Measurements from ENCODE around the gene RAB39A.

Gene RAB39A

GRCh38 chr11:107998761-107999160 lies 70.5 kb downstream of the RAB39A start:
- DNase-seq (ENCODE audit: extremely low spot score): no peak
- ChIA-PET POLR2A (interaction anchor here (1.8 kb wide), 1 partner anchor 10 kb away, joined by 5 read pairs; the partner anchor contains the start of gene CUL5), CTCF (interaction anchor here (0.6 kb wide), 2 partner anchors 61 to 85 kb away, joined by 3 read pairs; no protein-coding TSS in a partner anchor)
- no peak for TF ChIP-seq FOXM1 (IDR thresholded peaks at IDR 0.05; ENCODE audit: borderline replicate concordance)
- no peak for TF ChIP-seq SP1 (IDR thresholded peaks at IDR 0.05)
- no peak for TF ChIP-seq L3MBTL2 (conservative IDR thresholded peaks at IDR 0.05)
- no peak for TF ChIP-seq PKNOX1 (IDR thresholded peaks at IDR 0.05)
- no peak for TF ChIP-seq FOXK2 (IDR thresholded peaks at IDR 0.05)
- no peak for TF ChIP-seq SUZ12 (IDR thresholded peaks at IDR 0.05)
- no peak for TF ChIP-seq ZNF384 (IDR thresholded peaks at IDR 0.05)
- no peak for TF ChIP-seq BHLHE40 (IDR thresholded peaks at IDR 0.05; ENCODE audit: borderline replicate concordance)
- TF ChIP-seq LEF1 (IDR thresholded peaks at IDR 0.05; ENCODE audit: borderline replicate concordance): no peak
- no peak for TF ChIP-seq ARNT (IDR thresholded peaks at IDR 0.05)
- TF ChIP-seq NFRKB (IDR thresholded peaks at IDR 0.05): no peak
- no peak for TF ChIP-seq FOXA1 (IDR thresholded peaks at IDR 0.05)
- TF ChIP-seq TARDBP (IDR thresholded peaks at IDR 0.05): no peak

DNA sequence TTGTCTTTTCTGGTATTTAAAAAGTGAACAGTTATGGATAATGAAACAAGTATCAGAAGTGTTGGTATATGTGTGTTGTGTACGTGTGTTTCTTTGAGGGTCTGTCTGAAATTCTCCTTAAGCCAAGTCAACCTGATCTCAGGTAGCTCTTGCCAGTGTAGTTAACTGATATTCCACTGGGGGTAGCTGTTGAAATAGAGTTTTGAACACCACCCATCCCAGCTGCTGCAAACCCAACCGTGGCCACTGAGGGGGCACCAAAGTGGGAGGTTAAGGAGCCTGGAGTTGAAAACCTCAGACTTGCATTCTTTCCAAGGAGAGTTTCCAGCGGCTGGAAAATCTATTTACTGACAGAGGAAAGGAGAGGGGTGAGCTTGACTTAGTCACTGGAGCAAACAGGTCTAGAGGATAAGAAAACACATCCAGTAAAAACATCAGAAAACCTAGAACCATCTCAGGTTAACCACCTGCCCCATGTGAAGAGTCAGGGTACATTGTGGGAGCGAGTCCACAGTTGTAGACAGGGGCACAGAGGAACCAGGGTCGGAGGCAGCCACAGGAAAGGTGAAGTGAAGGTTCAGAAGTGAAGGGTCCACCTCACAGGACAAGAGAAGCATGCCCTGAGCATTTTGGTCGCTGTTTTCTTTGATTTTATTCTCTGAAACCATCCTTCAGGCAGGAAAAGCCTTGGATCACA lies 71.7 kb downstream of the RAB39A start:
- no peak for TF ChIP-seq ELF4 (IDR thresholded peaks at IDR 0.05)
- TF ChIP-seq TARDBP (IDR thresholded peaks at IDR 0.05): no peak
- no peak for TF ChIP-seq LEF1 (IDR thresholded peaks at IDR 0.05; ENCODE audit: borderline replicate concordance)
- no peak for TF ChIP-seq NFRKB (IDR thresholded peaks at IDR 0.05)
- no peak for TF ChIP-seq ARNT (IDR thresholded peaks at IDR 0.05)
- TF ChIP-seq BHLHE40 (IDR thresholded peaks at IDR 0.05; ENCODE audit: borderline replicate concordance): no peak
- no peak for TF ChIP-seq FOXA1 (IDR thresholded peaks at IDR 0.05)
- TF ChIP-seq L3MBTL2 (conservative IDR thresholded peaks at IDR 0.05): no peak
- no peak for TF ChIP-seq ZNF384 (IDR thresholded peaks at IDR 0.05)
- ChIA-PET POLR2A (interaction anchor here (1.8 kb wide), 1 partner anchor 9 kb away, joined by 5 read pairs; the partner anchor contains the start of gene CUL5), CTCF (interaction anchor here (0.7 to 1.4 kb wide), 4 partner anchors 8 to 75 kb away, joined by 3 to 6 read pairs (median 4); partner anchors contain the start of gene CUL5)
- DNase-seq (ENCODE audit: extremely low spot score): peak; percentile 82

- ChIA-PET POLR2A (no interaction called here), CTCF (no interaction called here)
- no peak for TF ChIP-seq LEF1 (IDR thresholded peaks at IDR 0.05; ENCODE audit: borderline replicate concordance)
- no peak for TF ChIP-seq SP1 (IDR thresholded peaks at IDR 0.05)
- no peak for TF ChIP-seq CTBP1 (IDR thresholded peaks at IDR 0.05; ENCODE audit: borderline replicate concordance)
- DNase-seq (ENCODE audit: extremely low spot score): no peak
These were observed 74.2 kb downstream of the RAB39A start for GRCh38 chr11:108002476-108002875.

- TF ChIP-seq TARDBP (IDR thresholded peaks at IDR 0.05): no peak
- no peak for TF ChIP-seq LEF1 (IDR thresholded peaks at IDR 0.05; ENCODE audit: borderline replicate concordance)
- no peak for TF ChIP-seq SUZ12 (IDR thresholded peaks at IDR 0.05)
- no peak for TF ChIP-seq FOXA1 (IDR thresholded peaks at IDR 0.05)
- no peak for TF ChIP-seq L3MBTL2 (conservative IDR thresholded peaks at IDR 0.05)
- TF ChIP-seq BHLHE40 (IDR thresholded peaks at IDR 0.05; ENCODE audit: borderline replicate concordance): no peak
- TF ChIP-seq ARNT (IDR thresholded peaks at IDR 0.05): no peak
- TF ChIP-seq FOXK2 (IDR thresholded peaks at IDR 0.05): no peak
- TF ChIP-seq ELF4 (IDR thresholded peaks at IDR 0.05): no peak
- TF ChIP-seq ZNF384 (IDR thresholded peaks at IDR 0.05): no peak
- TF ChIP-seq FOXM1 (IDR thresholded peaks at IDR 0.05; ENCODE audit: borderline replicate concordance): no peak
- no peak for TF ChIP-seq NFRKB (IDR thresholded peaks at IDR 0.05)
- TF ChIP-seq SP1 (IDR thresholded peaks at IDR 0.05): no peak
- TF ChIP-seq HDGF (IDR thresholded peaks at IDR 0.05; ENCODE audit: borderline replicate concordance): no peak
- CTCF ChIA-PET: no interaction called here
- POLR2A ChIA-PET: interaction anchor here (0.6 kb wide), 1 partner anchor 55 kb away, joined by 5 read pairs; no protein-coding TSS in a partner anchor
- DNase-seq (ENCODE audit: extremely low spot score): no peak
These were observed 75.4 kb downstream of the RAB39A start for GRCh38 chr11:108003623-108004022.

DNA sequence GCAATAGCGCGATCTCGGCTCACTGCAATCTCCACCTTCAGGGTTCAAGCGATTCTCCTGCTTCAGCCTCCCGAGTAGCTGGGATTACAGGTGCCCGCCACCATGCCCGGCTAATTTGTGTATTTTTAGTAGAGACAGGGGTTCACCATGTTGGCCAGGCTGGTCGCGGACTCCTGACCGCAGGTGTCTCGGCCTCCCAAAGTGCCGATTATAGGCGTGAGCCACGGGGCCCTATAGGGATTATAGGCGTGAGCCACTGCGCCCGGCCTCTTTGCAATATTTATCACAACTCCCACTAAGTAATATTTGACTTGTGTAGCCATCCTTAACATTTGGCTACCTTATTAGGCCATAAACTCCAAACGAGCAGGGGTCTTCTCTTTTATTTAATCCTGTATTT lies 79.6 kb downstream of the RAB39A start:
- CTCF ChIA-PET: interaction anchor here (0.9 to 2.0 kb wide), 2 partner anchors 8 to 35 kb away, joined by 3 to 7 read pairs; no protein-coding TSS in a partner anchor
- DNase-seq (ENCODE audit: extremely low spot score): no peak
- no peak for TF ChIP-seq ZNF384 (IDR thresholded peaks at IDR 0.05)
- TF ChIP-seq NFRKB (IDR thresholded peaks at IDR 0.05): no peak
- no peak for TF ChIP-seq BHLHE40 (IDR thresholded peaks at IDR 0.05; ENCODE audit: borderline replicate concordance)
- no peak for TF ChIP-seq ELF4 (IDR thresholded peaks at IDR 0.05)
- no peak for TF ChIP-seq SUZ12 (IDR thresholded peaks at IDR 0.05)
- TF ChIP-seq HDGF (IDR thresholded peaks at IDR 0.05; ENCODE audit: borderline replicate concordance): no peak
- TF ChIP-seq PKNOX1 (IDR thresholded peaks at IDR 0.05): no peak
- no peak for TF ChIP-seq ARNT (IDR thresholded peaks at IDR 0.05)
- TF ChIP-seq CTBP1 (IDR thresholded peaks at IDR 0.05; ENCODE audit: borderline replicate concordance): no peak
- no peak for TF ChIP-seq LEF1 (IDR thresholded peaks at IDR 0.05; ENCODE audit: borderline replicate concordance)
- TF ChIP-seq TARDBP (IDR thresholded peaks at IDR 0.05): no peak
- no peak for TF ChIP-seq L3MBTL2 (conservative IDR thresholded peaks at IDR 0.05)
- POLR2A ChIA-PET: no interaction called here

- peak; percentile 93 for DNase-seq (ENCODE audit: extremely low spot score)
- ChIA-PET CTCF (interaction anchor here (0.5 to 2.0 kb wide), 14 partner anchors 9 to 1555 kb away, joined by 3 to 8 read pairs (median 4); partner anchors contain the start of genes ACAT1, ATM and NPAT), POLR2A (interaction anchor here (0.6 to 1.9 kb wide), 13 partner anchors 10 to 333 kb away, joined by 3 to 13 read pairs (median 3); no protein-coding TSS in a partner anchor)
- no peak for TF ChIP-seq BHLHE40 (IDR thresholded peaks at IDR 0.05; ENCODE audit: borderline replicate concordance)
- TF ChIP-seq FOXK2 (IDR thresholded peaks at IDR 0.05): no peak
- TF ChIP-seq CTBP1 (IDR thresholded peaks at IDR 0.05; ENCODE audit: borderline replicate concordance): no peak
- TF ChIP-seq FOXA1 (IDR thresholded peaks at IDR 0.05): no peak
- TF ChIP-seq ZNF384 (IDR thresholded peaks at IDR 0.05): no peak
- TF ChIP-seq L3MBTL2 (conservative IDR thresholded peaks at IDR 0.05): peak; percentile 89
- TF ChIP-seq HDGF (IDR thresholded peaks at IDR 0.05; ENCODE audit: borderline replicate concordance): no peak
- peak; percentile 72 for TF ChIP-seq ELF4 (IDR thresholded peaks at IDR 0.05)
- no peak for TF ChIP-seq ARNT (IDR thresholded peaks at IDR 0.05)
- TF ChIP-seq SP1 (IDR thresholded peaks at IDR 0.05): no peak
- no peak for TF ChIP-seq NFRKB (IDR thresholded peaks at IDR 0.05)
- no peak for TF ChIP-seq LEF1 (IDR thresholded peaks at IDR 0.05; ENCODE audit: borderline replicate concordance)
- no peak for TF ChIP-seq FOXM1 (IDR thresholded peaks at IDR 0.05; ENCODE audit: borderline replicate concordance)
These were observed 80.6 kb downstream of the RAB39A start, which contains the start of gene CUL5 for GRCh38 chr11:108008656-108009496. TSS of gene CUL5 (plus strand) at chr11:108008898. CDS start at chr11:108009349, 451 bp downstream.

Data from HEK293T (cell line).